GM11168 (cell line): ENCODE measurements around the gene KRT73.

ENCODE experiments used
- in situ Hi-C: fragments of 300-500 bp; cut with MboI; formaldehyde crosslinking; loops from one replicate; pipeline ENCODE4 v1.12.0; 2022; ENCODE audit warnings: low sequenced_read_pairs; ENCODE audit not compliant: unreplicated experiment

The KRT73 gene

GRCh38 chr12:52646613-52647012 lies 28.3 kb upstream of the KRT73 start:
- in situ Hi-C loops = no loop called here

- in situ Hi-C loops = no loop called here
Observed at GRCh38 chr12:52645982-52646381, 27.6 kb upstream of the KRT73 start.

- in situ Hi-C loops = no loop called here
Observed at GRCh38 chr12:52645120-52645761, 26.9 kb upstream of the KRT73 start.

- in situ Hi-C loops = no loop called here
Observed at GRCh38 chr12:52644078-52644415, 25.7 kb upstream of the KRT73 start.

- in situ Hi-C loops = no loop called here
Observed at GRCh38 chr12:52643233-52644077, 25.1 kb upstream of the KRT73 start.

- in situ Hi-C loops = no loop called here
Observed at GRCh38 chr12:52641468-52641867, 23.1 kb upstream of the KRT73 start.

- in situ Hi-C loops = no loop called here
Observed at GRCh38 chr12:52637299-52637698, 18.9 kb upstream of the KRT73 start.

GRCh38 chr12:52636592-52637258 lies 18.4 kb upstream of the KRT73 start:
- in situ Hi-C loops = no loop called here

- in situ Hi-C loops = no loop called here
Observed at GRCh38 chr12:52636189-52636588, 17.8 kb upstream of the KRT73 start.

- in situ Hi-C loops = no loop called here
Observed at GRCh38 chr12:52634266-52635056, 16.1 kb upstream of the KRT73 start.

GRCh38 chr12:52633383-52633782 lies 15.0 kb upstream of the KRT73 start:
- in situ Hi-C loops = no loop called here

- in situ Hi-C loops = no loop called here
Observed at GRCh38 chr12:52632656-52633055, 14.3 kb upstream of the KRT73 start.

- in situ Hi-C loops = no loop called here
Observed at GRCh38 chr12:52631676-52632459, 13.5 kb upstream of the KRT73 start.

- in situ Hi-C loops = no loop called here
Observed at GRCh38 chr12:52631264-52631663, 12.9 kb upstream of the KRT73 start.

GRCh38 chr12:52630599-52631200 lies 12.3 kb upstream of the KRT73 start:
- in situ Hi-C loops = no loop called here

GRCh38 chr12:52630008-52630500 lies 11.7 kb upstream of the KRT73 start:
- in situ Hi-C loops = no loop called here

GRCh38 chr12:52629281-52630007 lies 11.1 kb upstream of the KRT73 start:
- in situ Hi-C loops = no loop called here

- in situ Hi-C loops = no loop called here
Observed at GRCh38 chr12:52628841-52629240, 10.5 kb upstream of the KRT73 start.

- in situ Hi-C loops = no loop called here
Observed at GRCh38 chr12:52628111-52628507, 9.8 kb upstream of the KRT73 start.
